GM10266 (cell line): ENCODE measurements around the gene RSPRY1.

Source experiments
- DNase-seq: peaks from one replicate; pipeline ENCODE4 v3.0.0; 2012; ENCODE audit errors: extremely low spot score
- CTCF ChIP-seq: IDR thresholded peaks from 2 replicates; pipeline ENCODE4 v1.5.1; 2012; ENCODE audit warnings: mild to moderate bottlenecking, low read depth; ENCODE audit not compliant: control insufficient read depth, insufficient read depth; ENCODE audit errors: missing control alignments

The RSPRY1 gene

DNA sequence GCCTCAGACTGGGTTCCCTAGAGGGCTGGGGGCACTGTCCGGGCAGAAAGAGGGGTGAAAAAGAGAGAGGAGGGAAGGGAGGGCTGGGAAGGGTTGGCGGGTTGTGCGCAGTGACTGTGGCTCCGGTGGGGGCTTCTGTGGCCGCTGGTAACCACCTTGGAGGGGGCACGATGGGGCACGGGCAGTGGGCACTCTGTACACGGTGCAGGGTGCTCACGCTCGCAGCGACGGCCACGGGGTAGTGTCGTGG, 97.8 kb downstream of the RSPRY1 start:
- no peak for TF ChIP-seq CTCF
- DNase-seq, result no peak

- no peak for TF ChIP-seq CTCF
- DNase-seq, result peak; percentile 75
These were observed 98.3 kb downstream of the RSPRY1 start, which contains the start of gene PLLP for GRCh38 chr16:57284209-57284951. TSS of gene PLLP (minus strand) at chr16:57284672. CDS start at chr16:57284540, 132 bp downstream.

DNA sequence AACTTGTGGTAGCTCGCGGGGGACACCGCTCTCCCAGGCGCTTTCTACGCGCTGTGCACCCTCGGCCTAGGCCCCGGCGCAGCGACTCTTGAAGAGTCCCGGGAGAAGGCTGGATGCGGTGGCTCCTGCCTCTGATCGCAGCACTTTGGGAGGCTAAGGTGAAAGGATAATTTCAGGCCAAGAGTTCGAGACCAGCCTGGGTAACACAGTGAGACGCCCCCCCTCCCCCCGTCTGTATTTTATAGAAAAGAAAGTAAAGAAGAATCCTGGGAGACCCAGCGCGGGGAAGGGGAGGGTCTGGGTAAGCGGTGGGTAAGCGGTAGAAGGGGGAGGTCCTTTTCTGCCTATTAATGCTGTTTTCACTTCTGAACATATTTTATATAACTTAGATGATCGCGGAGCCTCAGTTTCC, 98.8 kb downstream of the RSPRY1 start:
- DNase-seq, result no peak
- no peak for TF ChIP-seq CTCF

DNA sequence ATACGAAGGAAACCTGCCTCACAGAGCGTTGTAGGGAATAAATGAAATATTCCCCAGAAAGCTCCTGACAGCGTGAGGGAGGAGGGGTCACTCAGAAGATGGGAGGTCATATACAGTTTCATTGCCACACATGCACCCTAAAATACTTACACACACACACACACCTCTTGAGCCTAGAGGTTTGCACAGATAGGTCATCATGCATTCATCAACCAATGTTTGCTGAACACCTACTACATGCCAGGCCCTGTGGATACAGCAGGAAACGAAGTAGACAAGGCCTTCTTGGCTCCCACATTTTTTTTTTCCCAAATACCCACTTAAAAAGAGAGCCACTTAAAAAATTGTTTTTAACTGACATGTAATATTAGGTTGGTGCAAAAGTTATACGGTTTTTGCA, 99.2 kb downstream of the RSPRY1 start:
- no peak for TF ChIP-seq CTCF
- no peak for DNase-seq

- no peak for DNase-seq
- no peak for TF ChIP-seq CTCF
These were observed 103.5 kb downstream of the RSPRY1 start for GRCh38 chr16:57289391-57290257.
